ENCODE data around the gene AKAP6.

AKAP6 gene

GRCh38 chr14:32683679-32684078 lies 354.6 kb downstream of the AKAP6 start:
- peak; percentile 22 to 24 for DNase-seq

GRCh38 chr14:32688941-32689340 lies 359.8 kb downstream of the AKAP6 start:
- DNase-seq, result no peak

- DNase-seq, result no peak
These were observed 363.3 kb downstream of the AKAP6 start for GRCh38 chr14:32692441-32692840.

GRCh38 chr14:32693114-32693513 lies 364.0 kb downstream of the AKAP6 start:
- no peak for DNase-seq

DNA sequence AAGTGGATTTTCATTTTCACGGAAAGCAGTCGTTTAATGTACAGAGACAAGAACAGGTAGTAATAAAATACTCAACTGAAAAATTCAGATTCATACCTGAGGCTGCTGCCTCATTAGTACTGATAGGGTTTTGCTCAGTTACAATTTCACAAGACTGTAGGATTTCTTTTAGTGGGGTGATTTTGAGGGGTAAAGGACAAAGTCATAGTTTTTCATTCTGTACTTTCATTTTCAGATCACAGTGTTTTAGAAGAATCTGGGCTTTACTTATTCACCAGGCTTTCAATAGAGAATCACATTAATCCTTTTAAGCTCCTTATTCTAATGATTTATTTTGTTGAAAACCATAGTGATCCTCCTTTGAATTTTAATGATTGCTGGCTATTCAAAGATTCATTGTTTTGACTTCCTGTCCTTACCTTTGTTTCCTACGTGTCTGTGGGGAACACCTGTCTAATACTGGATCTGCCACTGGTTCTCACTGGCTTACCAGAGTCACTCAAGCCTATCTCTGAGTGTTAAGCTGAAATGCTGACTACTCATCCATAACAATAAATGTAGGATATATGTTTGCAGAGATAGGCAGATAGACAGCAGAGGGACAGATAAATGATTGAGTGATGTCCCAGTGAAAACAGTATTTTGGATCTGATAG lies 365.8 kb downstream of the AKAP6 start:
- no peak for DNase-seq

DNA sequence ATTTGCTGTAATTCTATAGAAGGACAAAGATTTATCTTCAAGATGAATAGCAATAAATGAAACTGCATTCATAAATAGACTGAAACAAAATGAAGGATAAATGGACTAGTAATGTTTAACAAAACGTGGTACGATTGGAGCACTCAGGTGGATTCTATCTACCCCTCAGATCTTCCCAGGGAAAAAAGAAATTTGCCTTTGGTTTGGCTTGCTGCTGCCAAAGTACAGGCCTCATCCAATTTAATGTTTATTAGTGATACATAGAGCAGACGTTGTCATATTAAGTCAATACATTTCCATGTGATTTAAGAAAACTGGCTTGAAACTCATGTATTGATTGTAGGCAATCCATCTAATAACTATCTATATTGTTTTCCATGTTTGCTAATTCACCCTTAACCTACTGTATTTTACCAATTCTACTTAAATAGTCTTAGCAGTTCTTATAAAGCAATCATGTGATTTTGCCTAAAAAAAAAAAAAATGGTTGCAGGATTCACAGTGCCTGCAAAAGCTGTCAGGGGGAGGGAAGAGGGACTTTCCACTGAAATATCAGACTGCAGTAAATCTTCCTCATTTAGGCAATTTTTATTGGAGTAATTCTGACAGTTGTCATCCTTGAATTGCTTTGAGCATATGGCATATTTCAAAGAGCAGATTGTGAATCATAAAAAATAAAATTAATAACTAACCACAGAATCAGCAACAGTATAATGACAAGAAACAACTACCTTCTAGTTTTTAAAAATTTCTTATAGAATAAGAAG lies 367.4 kb downstream of the AKAP6 start:
- DNase-seq, result peak; percentile 54 to 87

DNA sequence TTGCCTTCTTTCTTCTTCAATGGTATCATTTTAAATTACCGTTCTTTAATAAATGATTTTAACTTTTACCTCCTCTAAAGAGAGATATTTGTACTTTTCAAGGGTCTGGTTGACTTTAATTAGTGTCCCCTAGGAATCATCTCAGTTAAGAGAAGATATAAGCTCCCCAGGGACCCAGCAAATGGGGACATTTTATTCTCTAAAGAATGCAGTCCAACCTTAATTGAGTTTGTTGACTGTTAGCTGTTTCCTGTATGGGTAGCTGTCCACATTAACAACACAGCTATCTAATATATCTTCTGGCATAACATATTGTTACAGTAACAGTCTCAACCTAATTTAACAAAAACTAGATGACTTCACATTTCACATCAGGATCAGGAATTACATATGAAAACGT lies 368.0 kb downstream of the AKAP6 start:
- no peak for DNase-seq

GRCh38 chr14:32697704-32698103 lies 368.6 kb downstream of the AKAP6 start:
- peak; percentile 7 to 38 for DNase-seq

DNA sequence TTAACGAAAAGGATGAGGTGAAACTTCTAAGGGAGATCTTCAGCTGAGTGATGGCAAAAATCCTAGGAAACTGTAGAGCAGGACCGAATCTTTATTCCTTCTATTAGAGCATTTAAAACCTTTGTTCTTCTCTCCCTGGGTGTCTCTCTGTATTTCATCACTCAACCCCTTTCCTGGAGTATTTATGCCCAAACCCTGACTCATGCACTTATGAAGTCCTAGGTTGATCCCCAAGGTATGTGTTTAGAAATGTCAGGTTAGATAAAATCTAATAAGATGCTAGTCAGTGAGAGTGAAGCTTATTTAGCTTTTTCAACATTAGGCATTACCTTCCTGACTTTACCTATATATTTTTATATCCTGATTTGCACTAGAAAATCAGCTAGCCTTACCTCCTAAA lies 369.7 kb downstream of the AKAP6 start:
- DNase-seq, result no peak

- DNase-seq, result no peak
These were observed 372.4 kb downstream of the AKAP6 start for GRCh38 chr14:32701475-32701874.

- DNase-seq, result no peak
These were observed 373.0 kb downstream of the AKAP6 start for GRCh38 chr14:32702088-32702487.

GRCh38 chr14:32702562-32702961 lies 373.5 kb downstream of the AKAP6 start:
- no peak for DNase-seq

GRCh38 chr14:32703183-32703621 lies 374.1 kb downstream of the AKAP6 start:
- no peak for DNase-seq

DNA sequence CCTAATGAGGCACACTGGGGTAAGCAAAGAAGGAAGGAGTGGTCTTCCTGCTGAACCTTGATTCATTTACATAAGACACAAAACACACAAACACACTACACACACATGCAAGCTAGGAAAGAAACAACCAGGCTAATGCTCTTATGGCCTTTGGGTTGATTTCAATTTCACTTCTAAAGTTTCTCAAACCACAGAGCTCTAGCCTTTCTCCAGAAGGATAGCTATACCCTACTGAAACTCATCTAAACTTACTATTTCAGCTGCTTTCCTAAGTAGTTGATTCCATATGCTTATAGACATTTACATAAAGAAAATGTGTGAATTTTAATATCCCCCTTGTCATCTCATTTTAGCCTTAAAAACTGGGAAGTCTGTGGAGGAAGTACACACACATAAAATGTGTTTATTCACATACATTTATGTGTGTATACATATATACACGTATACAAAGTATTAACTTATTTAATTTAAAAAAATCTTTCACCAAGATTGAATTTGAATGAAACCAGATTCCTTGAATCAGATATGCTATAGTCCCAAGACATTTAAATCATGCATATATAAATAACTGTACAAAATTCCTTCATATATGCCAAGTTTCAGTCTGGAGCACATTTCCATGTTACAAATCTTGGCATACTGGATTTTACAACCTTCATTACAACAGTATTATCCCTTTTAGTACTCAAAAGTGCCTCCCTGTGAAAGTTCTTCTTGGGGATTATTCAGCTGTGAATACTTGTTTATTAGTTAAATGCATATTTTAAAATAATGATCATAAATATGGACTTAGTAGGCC lies 377.8 kb downstream of the AKAP6 start:
- no peak for DNase-seq

DNA sequence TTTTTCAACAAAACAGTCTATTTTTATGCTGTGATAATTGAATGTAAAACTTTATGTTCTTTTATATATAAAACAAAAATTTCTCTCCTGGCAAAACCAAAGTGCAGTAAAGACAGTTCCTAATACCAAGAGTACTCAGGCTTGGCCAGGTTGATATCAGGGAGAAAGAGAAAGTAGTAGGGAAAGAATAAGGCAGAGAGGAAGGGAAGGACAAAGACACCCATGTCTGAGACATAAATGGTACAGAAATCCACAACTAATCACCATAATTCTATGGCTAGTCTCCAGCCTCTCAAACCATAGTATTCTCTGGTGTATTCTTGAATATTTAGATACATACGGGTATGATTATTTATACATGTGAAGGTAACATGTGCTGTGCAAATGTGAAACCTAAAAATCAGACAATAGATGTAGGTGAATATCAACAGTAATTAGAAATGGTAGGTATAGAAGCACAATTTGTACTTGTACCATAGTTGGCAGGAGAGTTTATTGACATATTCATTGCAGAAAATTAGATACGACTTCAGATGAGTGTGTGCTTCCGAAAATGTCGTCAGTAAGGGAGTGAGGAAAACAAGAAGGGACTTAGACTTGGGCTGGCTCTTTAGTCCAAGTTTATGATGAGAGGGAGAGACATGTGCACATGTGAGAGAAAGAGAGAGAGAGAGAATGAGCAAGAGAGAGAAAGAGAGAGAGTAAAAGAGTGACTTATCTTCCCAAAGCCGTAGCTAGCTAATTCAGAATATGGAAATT lies 378.8 kb downstream of the AKAP6 start:
- DNase-seq, result no peak

DNA sequence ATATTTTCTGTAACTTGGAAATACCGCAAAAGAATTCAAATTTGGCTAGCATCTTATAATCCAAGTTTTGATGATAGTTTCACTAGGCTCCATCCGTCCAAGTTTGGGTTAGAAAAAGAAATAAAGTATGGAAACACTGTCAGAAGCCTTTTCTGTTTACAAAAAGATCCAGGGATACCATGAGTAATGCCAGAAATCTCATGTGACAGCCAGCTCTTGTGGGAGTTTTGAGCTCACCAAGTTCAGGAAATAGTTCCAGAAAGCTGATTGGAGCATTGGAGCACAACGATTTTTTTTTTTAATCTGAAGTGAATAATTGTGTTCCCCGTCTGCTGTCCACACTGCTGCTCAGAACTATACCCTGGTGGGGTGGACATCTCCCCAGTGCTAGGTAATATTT lies 379.9 kb downstream of the AKAP6 start:
- peak in 1 of 2 donors; percentile 12 for DNase-seq

DNA sequence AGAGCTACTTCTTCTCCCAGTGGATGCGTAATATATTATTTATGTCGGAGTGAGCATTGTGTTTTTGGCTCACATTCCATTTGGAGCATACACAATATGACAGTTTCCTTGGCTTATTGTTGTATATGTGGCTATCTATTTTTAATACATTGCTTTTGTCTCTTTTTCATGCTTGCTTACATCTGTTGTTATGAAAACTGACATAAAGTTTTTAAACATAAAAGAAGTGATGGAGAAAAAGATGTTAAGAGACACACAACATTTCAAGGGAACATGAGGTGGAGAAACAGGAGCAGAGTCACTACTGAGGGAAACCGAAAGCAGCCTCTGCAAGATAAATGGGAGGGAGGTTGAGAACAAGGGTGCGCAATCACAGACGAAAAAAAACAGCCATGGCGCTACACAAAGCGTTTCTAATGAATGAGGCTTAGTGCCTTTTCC lies 381.2 kb downstream of the AKAP6 start:
- DNase-seq, result no peak

DNA sequence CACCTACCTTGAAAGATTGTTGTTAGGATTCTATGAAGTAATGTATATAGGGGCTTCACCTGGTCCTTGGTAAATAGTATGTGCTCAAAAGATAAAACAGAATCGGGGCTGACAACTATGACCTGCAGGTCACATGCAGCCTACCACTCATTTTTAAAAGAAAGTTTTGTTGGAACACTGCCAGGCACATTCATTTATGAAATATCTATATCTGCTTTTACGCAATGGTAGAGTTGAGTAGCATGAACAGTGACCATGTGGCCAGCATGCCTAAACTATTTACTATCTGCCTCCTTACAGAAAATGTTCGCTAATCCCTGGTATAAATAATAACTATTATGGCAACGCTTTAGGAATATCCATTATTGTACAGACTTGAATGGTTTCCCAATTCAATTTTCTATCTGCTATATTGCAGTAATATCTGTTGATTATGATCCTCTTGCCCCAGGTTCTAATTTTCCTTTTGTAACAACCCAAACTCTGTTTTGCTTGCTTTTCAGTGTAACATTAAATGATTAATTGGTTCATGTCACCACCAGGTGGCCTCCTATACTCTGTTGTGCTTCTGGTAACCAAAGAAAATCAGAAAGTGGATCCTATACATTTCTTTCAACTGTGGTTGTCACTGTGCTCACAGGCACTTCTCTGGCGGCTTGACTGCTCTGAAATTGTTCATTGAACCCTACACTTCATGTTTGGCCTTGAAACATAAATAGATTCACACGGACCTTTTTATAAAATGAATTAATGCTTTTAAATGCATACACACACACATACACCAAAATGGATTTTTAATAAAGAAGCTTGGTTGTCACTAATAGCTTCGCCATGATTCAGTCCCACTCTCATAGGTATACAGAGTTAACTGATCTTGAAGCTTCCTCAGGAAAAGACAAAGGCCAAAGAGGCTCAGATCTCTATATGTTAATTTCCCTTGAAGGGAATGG lies 381.9 kb downstream of the AKAP6 start:
- DNase-seq, result peak; percentile 12 to 42

- no peak for DNase-seq
These were observed 384.8 kb downstream of the AKAP6 start for GRCh38 chr14:32713856-32714255.

DNA sequence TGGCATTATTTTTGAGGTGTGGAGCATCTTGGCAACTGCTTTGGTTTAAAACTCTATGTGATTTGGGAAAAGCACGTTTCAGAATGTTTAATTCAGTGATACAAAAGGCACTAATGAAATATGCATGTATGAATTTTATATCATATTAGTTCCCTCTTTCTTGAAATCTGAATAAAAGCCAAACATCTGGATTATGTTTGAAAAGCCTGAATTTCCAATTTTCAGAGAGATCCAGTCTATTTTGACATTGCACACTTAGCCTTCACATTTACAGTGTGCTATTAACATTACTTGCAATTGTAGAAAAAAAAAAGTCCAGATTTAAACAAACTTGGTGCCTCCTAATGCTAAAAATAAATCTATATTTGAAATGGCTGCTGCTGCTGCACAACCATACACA lies 390.5 kb downstream of the AKAP6 start:
- DNase-seq, result no peak

DNA sequence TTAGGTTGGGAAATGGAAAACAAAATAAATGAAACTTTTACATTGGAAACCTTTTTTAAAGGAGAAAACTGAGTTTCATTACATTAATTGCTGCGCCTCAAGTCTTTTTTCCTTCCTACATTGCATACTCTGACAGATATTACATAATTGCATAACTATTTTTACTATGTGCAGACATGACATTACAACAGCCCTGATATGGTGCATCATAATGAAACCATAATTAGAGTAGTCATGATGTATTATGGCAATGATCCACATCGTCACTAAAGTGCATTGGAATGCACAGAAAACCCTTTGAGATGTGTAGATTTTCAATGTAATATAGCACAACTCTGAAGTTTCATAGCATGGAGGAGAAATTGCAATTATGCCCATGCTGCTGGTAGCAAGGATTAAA lies 391.8 kb downstream of the AKAP6 start:
- peak in 1 of 2 donors; percentile 20 for DNase-seq

Measured in inflammatory macrophage treated with lipopolysaccharide for 1 hour (primary cell).